ENCODE results near the gene APPBP2. TPM values are rescaled to one million over a fixed set of nuclear protein-coding genes. Genes with fewer than 3 reads are reported as not detected.

Gene APPBP2
- polyA plus RNA-seq, 1 of the 3 experiments (the other 2 are of a cell fraction): 7.6 TPM

GRCh38 chr17:60468371-60468770, 57.7 kb downstream of the APPBP2 start:
- TF ChIP-seq JUND (IDR thresholded peaks at IDR 0.05) (no peak), TCF12 (IDR thresholded peaks at IDR 0.05) (no peak), ELF1 (IDR thresholded peaks at IDR 0.05) (no peak), ZBTB33 (IDR thresholded peaks at IDR 0.05; ENCODE audit: borderline replicate concordance, low read depth) (no peak), USF2 (IDR thresholded peaks at IDR 0.05; ENCODE audit: borderline replicate concordance, low read depth, low read length) (no peak), EP300 (IDR thresholded peaks at IDR 0.05; ENCODE audit: borderline replicate concordance in 1 of 2, low read depth in 1 of 2, low read length in 1 of 2) (no peak), GATA2 (CRISPR knock-in tag; IDR thresholded peaks at IDR 0.05) (no peak), FOSL2 (IDR thresholded peaks at IDR 0.05; ENCODE audit: borderline replicate concordance, low read depth) (no peak), CTCF (IDR thresholded peaks at IDR 0.05) (no peak), CHD2 (IDR thresholded peaks at IDR 0.05; ENCODE audit: low read length, partially characterized antibody) (no peak), FOXJ3 (CRISPR knock-in tag; IDR thresholded peaks at IDR 0.05) (no peak), RAD21 (IDR thresholded peaks at IDR 0.05; ENCODE audit: low read length) (no peak), PBX3 (IDR thresholded peaks at IDR 0.05) (no peak), TAF1 (IDR thresholded peaks at IDR 0.05; ENCODE audit: borderline replicate concordance, low read depth, low read length) (no peak), MXI1 (IDR thresholded peaks at IDR 0.05; ENCODE audit: low read depth, low read length) (no peak)
- Histone ChIP-seq H3K9ac (no peak overlapping the region), H3K9me2 (no peaks in the 10 kb centered on the region), H3K4me3 (ENCODE audit: low read depth in 2 of 2, low read length in 1 of 2) (no peak overlapping the region), H3K4me2 (0 out of 2 replicates have a peak overlapping the region, but pooled peaks have one; percentile 5), H3K27me3 (ENCODE audit: insufficient read depth) (no peaks in the 10 kb centered on the region), H2AFZ (ENCODE audit: low read depth) (no peak overlapping the region), H4K20me1 (ENCODE audit: insufficient read depth) (no peaks in the 10 kb centered on the region), H3K4me1 (ENCODE audit: control insufficient read depth in 1 of 2, insufficient read depth in 2 of 2, low read depth in 1 of 2, low read length in 1 of 2) (peaks cover 4 to 8% of the 10 kb centered on the region in 2 experiments; a peak in 3 of 4 replicates), H3K27ac (ENCODE audit: low read depth in 2 of 2, low read length in 1 of 2) (peak overlapping the region; percentile 71 to 86; a peak in 3 of 4 replicates), H3K9me3 (peaks cover 11% of the 10 kb centered on the region), H3F3A (replicated peaks; ENCODE audit: insufficient read depth) (peaks cover 37% of the 10 kb centered on the region), H3K79me2 (ENCODE audit: insufficient read depth) (peaks cover 40% of the 10 kb centered on the region), H3K36me3 (replicated peaks in 1 of 2; ENCODE audit: control insufficient read depth in 1 of 2, insufficient read depth in 2 of 2, low read length in 1 of 2) (peaks cover 45 to 83% of the 10 kb centered on the region in 2 experiments)
- CTCF ChIA-PET: no interaction called here
- DNase-seq: no peak
- POLR2A ChIA-PET: no interaction called here
